GM23338 (cell line): ENCODE measurements around the gene MT2A.

ENCODE experiments used
- CREB1 ChIP-seq: fragments of 250-450 bp; sonication (Bioruptor Pico); IDR thresholded peaks from 2 replicates; pipeline ENCODE4 v1.5.0; 2020; ENCODE audit warnings: low read depth, mild to moderate bottlenecking, moderate library complexity
- CTCF ChIP-seq, 2 experiments: fragments of 200-600 bp in 1 of 2; sonication (generic) in 1 of 2; conservative IDR thresholded peaks; 2 replicates each; pipeline versions ENCODE4 v1.5.1 to v1.6.1; 2016 to 2017; ENCODE audit warnings: antibody characterized with exemption in 2 of 2, low read depth in 2 of 2, mild to moderate bottlenecking in 2 of 2, moderate library complexity in 1 of 2
- ETS1 ChIP-seq: IDR thresholded peaks from 2 replicates; pipeline ENCODE4 v1.6.1; 2016; ENCODE audit warnings: antibody characterized with exemption
- EZH2 ChIP-seq: fragments of 200-600 bp; sonication (generic); IDR thresholded peaks from one replicate; pipeline ENCODE4 v1.8.0; 2017; ENCODE audit warnings: antibody characterized with exemption, mild to moderate bottlenecking, low read depth; ENCODE audit not compliant: unreplicated experiment
- EZH2phosphoT487 ChIP-seq: fragments of 200-600 bp; sonication (generic); IDR thresholded peaks from one replicate; pipeline ENCODE4 v1.8.1; 2018; ENCODE audit warnings: antibody characterized with exemption; ENCODE audit not compliant: unreplicated experiment
- JUNB ChIP-seq: IDR thresholded peaks from one replicate; pipeline ENCODE4 v1.6.1; 2016; ENCODE audit warnings: antibody characterized with exemption; ENCODE audit not compliant: unreplicated experiment
- NANOG ChIP-seq: IDR thresholded peaks from 2 replicates; pipeline ENCODE4 v1.6.1; 2016; ENCODE audit warnings: antibody characterized with exemption, borderline replicate concordance
- POLR2AphosphoS5 ChIP-seq: IDR thresholded peaks from 2 replicates; pipeline ENCODE4 v1.6.1; 2016; ENCODE audit warnings: antibody characterized with exemption, low read depth
- REST ChIP-seq: IDR thresholded peaks from one replicate; pipeline ENCODE4 v1.6.1; 2018; ENCODE audit warnings: antibody characterized with exemption; ENCODE audit not compliant: unreplicated experiment
- ZNF114 ChIP-seq: fragments of 250-450 bp; sonication (Bioruptor Pico); IDR thresholded peaks from 2 replicates; pipeline ENCODE4 v1.5.0; 2020; ENCODE audit warnings: mild to moderate bottlenecking, moderate library complexity
- ZNF462 ChIP-seq: fragments of 250-450 bp; sonication (Bioruptor Pico); IDR thresholded peaks from 2 replicates; pipeline ENCODE4 v1.5.0; 2020; ENCODE audit warnings: mild to moderate bottlenecking, moderate library complexity

- TF ChIP-seq CTCF (conservative IDR thresholded peaks at IDR 0.05; ENCODE audit: low read depth in 2 of 2) (no peak), EZH2 (no peak), REST (no peak), NANOG (no peak), ETS1 (no peak), CREB1 (CRISPR knock-in tag) (no peak), ZNF462 (CRISPR knock-in tag) (no peak), JUNB (no peak), EZH2phosphoT487 (no peak), POLR2AphosphoS5 (no peak), ZNF114 (CRISPR knock-in tag) (no peak)
Measured at GRCh38 chr16:56564793-56565477, 43.4 kb upstream of the MT2A start, which contains the start of gene MT4.
